AG04449 (cell line): ENCODE data around the gene RTL10.

ENCODE experiments used
- CTCF ChIA-PET: fragments of 350-600 bp; formaldehyde crosslinking; extraction: SDS; loops from one replicate; lab custom pipeline; 2021; ENCODE audit warnings: antibody characterized with exemption; lab: Yijun Ruan, JAX
- POLR2A ChIA-PET: fragments of 400-600, 350-600 bp; formaldehyde crosslinking; extraction: SDS; loops from one replicate; lab custom pipeline; 2020; ENCODE audit warnings: antibody characterized with exemption, inconsistent platforms; lab: Yijun Ruan, JAX
- DNase-seq: peaks from one replicate; pipeline ENCODE4 v3.0.0-alpha.2; 2010; ENCODE audit warnings: low read depth, low spot score
- H3K4me3 ChIP-seq: 2 replicates; pipeline ENCODE4 v1.5.1; 2011; ENCODE audit warnings: low read depth, mild to moderate bottlenecking, control low read depth, low read length
- CTCF ChIP-seq: IDR thresholded peaks from one replicate; pipeline ENCODE4 v1.5.1; 2011; ENCODE audit warnings: mild to moderate bottlenecking, moderate library complexity, low read length, control low read depth, inconsistent platforms; ENCODE audit not compliant: insufficient read depth; ENCODE audit errors: missing control alignments

Gene RTL10

DNA sequence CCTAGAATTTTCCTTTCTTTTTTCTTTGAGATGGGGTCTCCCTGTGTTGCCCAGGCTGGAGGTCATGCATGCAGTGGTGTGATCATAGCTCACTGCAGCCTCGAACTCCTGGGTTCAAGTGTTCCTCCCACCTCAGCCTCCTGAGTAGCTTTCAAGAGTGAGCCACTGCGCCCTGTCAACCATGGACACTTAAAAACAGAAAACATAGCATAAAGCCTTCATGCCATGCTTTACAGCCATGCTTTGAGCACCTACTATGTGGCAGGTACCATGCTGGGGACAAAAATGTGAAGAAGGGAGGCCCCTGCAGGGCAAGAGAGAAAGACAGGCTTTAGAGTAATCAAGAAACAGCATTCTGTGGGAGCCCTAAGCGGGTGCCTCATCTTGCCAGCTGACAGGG lies 13.7 kb upstream of the RTL10 start:
- POLR2A ChIA-PET: no interaction called here
- no peak for DNase-seq
- CTCF ChIA-PET: no interaction called here
- no peak overlapping the region for H3K4me3 ChIP-seq
- no peak for TF ChIP-seq CTCF

DNA sequence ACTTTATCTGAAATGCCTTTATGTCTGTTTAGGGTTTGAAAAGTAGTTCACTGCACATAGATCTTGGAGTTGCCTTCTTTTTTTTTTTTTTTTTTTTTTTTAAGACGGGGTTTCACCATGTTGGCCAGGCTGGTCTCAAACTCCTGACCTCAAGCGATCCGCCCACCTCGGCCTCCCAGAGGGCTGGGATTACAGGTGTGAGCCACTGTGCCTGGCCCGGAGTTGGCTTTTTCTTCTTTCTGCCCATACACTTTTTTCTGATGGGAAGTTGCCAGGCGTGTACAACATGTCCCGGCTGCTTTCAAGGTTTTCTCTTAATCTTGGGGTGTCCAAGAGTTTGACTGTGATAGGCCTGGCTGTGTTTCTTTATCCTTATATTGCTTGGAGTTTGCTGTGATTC lies 12.9 kb upstream of the RTL10 start:
- no peak for TF ChIP-seq CTCF
- H3K4me3 ChIP-seq: no peak overlapping the region
- ChIA-PET CTCF (no interaction called here), POLR2A (no interaction called here)
- DNase-seq: no peak

GRCh38 chr22:19866665-19867009 lies 12.0 kb upstream of the RTL10 start:
- ChIA-PET CTCF (interaction anchor here (0.6 to 2.6 kb wide), 4 partner anchors 10 to 136 kb away, joined by 3 to 6 read pairs (median 4); partner anchors contain the start of genes GNB1L and RTL10), POLR2A (no interaction called here)
- no peak for TF ChIP-seq CTCF
- H3K4me3 ChIP-seq: no peak overlapping the region
- no peak for DNase-seq

GRCh38 chr22:19865141-19865829 lies 10.6 kb upstream of the RTL10 start:
- no peak for DNase-seq
- no peak overlapping the region for H3K4me3 ChIP-seq
- ChIA-PET POLR2A (interaction anchor here (0.8 to 1.0 kb wide), 2 partner anchors 10 to 16 kb away, joined by 3 to 5 read pairs; no protein-coding TSS in a partner anchor), CTCF (interaction anchor here (0.8 to 2.6 kb wide), 4 partner anchors 9 to 19 kb away, joined by 3 to 6 read pairs (median 4); partner anchors contain the start of genes GNB1L and RTL10)
- no peak for TF ChIP-seq CTCF

GRCh38 chr22:19864538-19865106 lies 9.9 kb upstream of the RTL10 start:
- no peak for TF ChIP-seq CTCF
- ChIA-PET POLR2A (interaction anchor here (0.8 to 1.0 kb wide), 2 partner anchors 9 to 16 kb away, joined by 3 to 5 read pairs; no protein-coding TSS in a partner anchor), CTCF (interaction anchor here (0.8 to 2.6 kb wide), 5 partner anchors 10 to 108 kb away, joined by 3 to 6 read pairs (median 3); partner anchors contain the start of genes GNB1L and RTL10)
- H3K4me3 ChIP-seq: no peak overlapping the region
- no peak for DNase-seq

GRCh38 chr22:19863571-19863970 lies 8.9 kb upstream of the RTL10 start:
- TF ChIP-seq CTCF: no peak
- H3K4me3 ChIP-seq: no peak overlapping the region
- CTCF ChIA-PET: interaction anchor here (1.0 to 1.3 kb wide), 2 partner anchors 47 to 107 kb away, joined by 3 read pairs; no protein-coding TSS in a partner anchor
- DNase-seq: no peak
- POLR2A ChIA-PET: interaction anchor here (0.9 kb wide), 1 partner anchor 9 kb away, joined by 3 read pairs; the partner anchor contains the start of genes GNB1L and RTL10
